MV-4-11 (cell line): ENCODE results near the gene CCDC82.

ENCODE experiments used
- DNase-seq: peaks from one replicate; lab custom pipeline; 2025; lab: John Stamatoyannopoulos, UW

CCDC82 gene

DNA sequence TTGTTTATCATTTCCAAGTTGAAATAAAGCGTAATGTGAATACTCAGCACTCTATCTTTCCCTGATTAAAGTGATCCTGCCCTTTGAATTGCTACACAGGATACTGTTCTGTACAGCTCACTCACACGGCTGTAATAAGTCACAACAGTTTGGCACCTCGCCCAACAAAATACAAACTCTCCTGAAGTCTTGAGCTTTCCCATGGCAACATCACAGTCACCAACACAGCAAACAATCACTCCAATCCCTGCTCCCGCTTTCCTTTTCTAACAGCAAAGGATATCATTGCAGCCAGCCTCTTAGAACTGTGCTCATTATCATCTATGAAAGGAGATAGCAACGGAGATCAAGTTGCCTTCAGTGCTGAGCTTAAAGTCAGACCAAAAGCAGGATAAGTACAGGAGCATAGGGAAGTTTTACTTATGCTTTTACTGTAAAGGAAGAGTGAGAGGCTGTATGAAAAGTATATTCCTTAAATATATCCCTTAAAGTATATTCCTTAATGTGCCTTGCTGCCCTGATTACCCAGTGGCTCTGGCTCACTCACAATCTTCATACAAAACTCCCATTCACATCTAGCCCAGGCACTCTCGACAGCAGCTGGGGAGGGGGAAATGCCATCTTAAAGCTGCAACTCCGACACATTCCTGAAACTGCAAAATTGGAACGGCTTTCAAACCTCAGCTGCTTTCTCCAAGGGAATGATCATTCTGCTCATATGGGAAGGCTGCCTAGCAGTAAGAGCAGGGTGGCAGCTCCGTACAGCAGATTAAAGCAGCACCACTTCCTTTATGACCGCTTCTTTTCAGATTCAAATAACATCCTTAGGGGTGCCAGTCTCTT lies 82.6 kb downstream of the CCDC82 start:
- DNase-seq: no peak

DNA sequence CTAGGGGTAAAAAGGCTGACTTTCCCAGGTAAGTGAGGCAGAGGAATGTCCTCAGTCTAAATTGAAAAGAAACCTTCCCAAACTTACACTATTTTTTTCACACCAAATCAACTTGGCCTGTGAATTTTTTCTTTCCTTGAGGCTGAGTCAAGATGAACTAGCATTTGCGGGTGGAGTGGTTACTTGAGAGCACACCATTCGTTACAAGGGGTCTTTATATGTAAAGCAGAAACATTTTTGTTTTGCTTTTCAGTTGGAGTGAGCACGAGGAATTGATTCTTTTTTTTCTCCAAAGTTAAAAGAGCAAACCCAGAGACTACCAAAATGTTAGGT lies 83.1 kb downstream of the CCDC82 start:
- no peak for DNase-seq

DNA sequence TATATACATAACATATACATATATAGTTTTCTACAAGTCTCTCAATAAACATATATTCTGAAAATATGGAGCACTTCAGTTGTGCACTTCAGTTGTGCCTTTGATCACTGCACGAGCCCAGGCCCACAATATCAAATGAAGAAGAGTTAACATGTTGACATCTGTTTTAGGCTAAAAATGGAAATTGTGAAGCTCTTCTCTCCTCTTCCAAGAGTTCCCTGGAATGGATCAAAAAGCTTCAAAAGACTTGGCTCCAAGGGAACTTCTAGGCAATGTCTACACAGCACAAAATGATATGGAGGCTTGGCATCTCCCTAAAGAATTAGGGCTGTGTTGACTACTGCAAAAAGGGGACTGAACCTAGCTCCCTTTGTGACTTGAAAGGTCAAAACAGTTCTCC lies 83.6 kb downstream of the CCDC82 start:
- no peak for DNase-seq

DNA sequence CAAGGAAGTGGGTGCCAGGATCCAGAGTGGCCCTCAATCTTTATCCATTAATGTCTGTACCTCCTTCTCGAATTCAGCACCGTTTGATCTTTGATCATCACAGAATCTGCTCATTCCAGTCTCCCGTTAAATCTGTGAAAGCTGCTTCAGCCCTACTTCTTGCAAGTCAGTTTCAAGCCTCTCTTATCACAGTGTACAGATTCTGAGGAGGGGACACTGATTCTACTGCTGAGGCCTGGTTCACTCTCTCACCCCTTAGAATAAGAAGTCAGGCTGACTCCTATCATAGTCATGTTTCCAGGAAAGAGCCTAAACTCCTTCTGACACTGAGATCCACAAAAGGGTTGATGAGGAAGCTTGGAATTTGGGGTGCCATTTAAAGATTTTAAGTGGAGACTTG lies 85.7 kb downstream of the CCDC82 start:
- no peak for DNase-seq

DNA sequence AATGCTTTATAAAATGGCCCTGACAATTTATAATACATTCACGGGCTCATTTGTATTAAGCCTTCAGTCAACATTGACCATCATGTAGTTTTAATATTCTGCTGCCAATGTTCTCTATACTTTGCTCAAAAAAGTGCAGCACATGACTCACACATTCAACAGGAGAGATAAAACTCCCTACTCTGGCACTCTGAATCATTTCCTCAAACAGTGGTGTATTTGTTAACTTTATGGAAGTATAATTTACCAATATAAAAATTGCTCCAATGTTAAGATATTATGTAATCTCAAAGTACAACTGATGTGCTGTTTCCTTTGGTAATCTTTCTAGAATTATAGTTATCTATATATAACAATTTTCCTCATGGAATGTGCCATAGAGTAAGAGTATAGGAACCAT lies 86.6 kb downstream of the CCDC82 start:
- DNase-seq: peak; percentile 52
